ENCODE results near the gene TARBP1.

DNA sequence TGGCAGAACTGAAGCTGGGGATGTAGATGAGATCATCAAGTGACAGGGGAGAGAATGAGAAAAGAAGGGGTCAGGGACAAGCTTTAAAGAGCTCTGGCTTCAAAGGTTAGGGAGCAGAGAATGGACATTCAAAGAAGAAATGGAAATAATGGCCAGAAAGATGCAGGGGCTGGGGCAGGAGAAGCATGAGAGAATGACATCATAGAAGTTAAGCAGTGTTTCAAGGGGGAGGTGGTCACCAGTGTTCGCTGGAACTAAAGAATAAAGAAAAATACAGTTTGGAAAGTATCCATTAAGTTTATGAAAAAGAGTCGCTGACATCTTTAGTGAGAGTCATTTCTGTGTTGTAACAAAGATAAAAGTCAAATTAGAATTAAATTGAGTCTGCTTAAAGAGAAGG is 44.3 kb downstream of the TARBP1 start:
- TF ChIP-seq, protein P1, sequence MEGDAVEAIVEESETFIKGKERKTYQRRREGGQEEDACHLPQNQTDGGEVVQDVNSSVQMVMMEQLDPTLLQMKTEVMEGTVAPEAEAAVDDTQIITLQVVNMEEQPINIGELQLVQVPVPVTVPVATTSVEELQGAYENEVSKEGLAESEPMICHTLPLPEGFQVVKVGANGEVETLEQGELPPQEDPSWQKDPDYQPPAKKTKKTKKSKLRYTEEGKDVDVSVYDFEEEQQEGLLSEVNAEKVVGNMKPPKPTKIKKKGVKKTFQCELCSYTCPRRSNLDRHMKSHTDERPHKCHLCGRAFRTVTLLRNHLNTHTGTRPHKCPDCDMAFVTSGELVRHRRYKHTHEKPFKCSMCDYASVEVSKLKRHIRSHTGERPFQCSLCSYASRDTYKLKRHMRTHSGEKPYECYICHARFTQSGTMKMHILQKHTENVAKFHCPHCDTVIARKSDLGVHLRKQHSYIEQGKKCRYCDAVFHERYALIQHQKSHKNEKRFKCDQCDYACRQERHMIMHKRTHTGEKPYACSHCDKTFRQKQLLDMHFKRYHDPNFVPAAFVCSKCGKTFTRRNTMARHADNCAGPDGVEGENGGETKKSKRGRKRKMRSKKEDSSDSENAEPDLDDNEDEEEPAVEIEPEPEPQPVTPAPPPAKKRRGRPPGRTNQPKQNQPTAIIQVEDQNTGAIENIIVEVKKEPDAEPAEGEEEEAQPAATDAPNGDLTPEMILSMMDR (IDR thresholded peaks at IDR 0.05): no peak
- no peak for TF ChIP-seq POLR2A (IDR thresholded peaks at IDR 0.05)

Data from ovary (tissue), 3 donors.